ENCODE results near the gene TBC1D14. TPM values are rescaled to one million over a fixed set of nuclear protein-coding genes. Genes with fewer than 3 reads are reported as not detected.

The TBC1D14 gene
- total and polyA plus RNA-seq, 2 of the 4 experiments (the other 2 are of a cell fraction) = 31.7 to 40.7 TPM

DNA sequence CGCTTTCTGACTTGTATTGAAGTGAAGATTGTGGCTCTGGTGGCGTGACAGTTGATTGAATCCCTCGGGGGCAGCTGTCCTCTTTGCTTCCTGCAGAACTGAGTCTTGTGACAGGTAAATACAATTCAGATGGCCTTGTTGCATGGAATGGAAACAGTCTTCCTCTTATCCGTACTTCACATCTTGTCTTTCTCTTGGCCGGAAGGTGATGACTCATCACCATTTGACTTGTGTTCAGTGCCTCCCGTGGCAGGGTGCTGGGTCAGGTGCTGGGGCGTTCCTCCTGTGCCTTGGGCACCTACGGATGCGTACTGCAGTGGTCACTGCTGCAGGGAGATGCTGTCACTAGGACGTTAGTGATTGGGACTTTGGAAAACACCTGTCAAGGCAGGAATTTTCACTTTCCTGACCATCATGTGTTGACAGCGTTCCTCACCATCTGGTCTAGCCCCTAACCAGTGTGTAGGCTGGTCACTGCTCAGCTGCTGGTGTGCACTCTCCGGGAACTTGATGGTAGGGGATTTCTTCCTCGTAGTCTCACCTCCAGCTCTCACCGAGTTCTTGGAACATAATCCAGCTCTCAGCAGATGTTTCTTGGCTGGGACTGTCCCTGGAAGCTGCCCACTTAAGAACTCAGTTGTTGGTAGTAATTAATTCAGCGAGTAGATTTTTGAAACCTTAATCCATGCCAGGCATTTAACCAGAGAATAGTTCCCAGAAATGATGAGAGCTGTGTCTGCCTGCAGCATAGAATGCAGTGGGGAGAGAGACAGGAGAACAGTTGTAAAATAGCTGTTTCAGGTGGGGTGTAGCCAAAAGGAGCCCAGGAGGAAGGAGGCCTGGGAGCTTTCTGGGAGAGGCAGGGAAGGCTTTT, 7.2 kb downstream of the TBC1D14 start:
- H3K14ac ChIP-seq (replicated peaks; ENCODE audit: low read depth, low read length) = no peak overlapping the region
- H2BK15ac ChIP-seq (ENCODE audit: low read depth, low read length) = no peak overlapping the region
- H2BK5ac ChIP-seq (ENCODE audit: low read depth, low read length, poor library complexity, severe bottlenecking) = no peak overlapping the region
- no peak overlapping the region for H2AK5ac ChIP-seq (ENCODE audit: low read depth, low read length)
- BruUV-seq (replicated peaks) = no TSS peak
- H3K9me3 ChIP-seq (ENCODE audit: control insufficient read depth, insufficient read depth, low read length) = no peaks in the 10 kb centered on the region
- H2BK120ac ChIP-seq (ENCODE audit: low read depth, low read length) = no peak overlapping the region
- H3K79me1 ChIP-seq (ENCODE audit: low read depth in 1 of 2, low read length in 2 of 2) = peaks cover 37 to 40% of the 10 kb centered on the region in 2 experiments
- H3K4me3 ChIP-seq (ENCODE audit: insufficient read depth, low read depth, low read length) = no peak overlapping the region
- WGBS, 2 experiments (ENCODE audit: extremely low coverage in 2 of 2, insufficient read length in 1 of 2) = 78% methylated on average over 3 of the region's 15 CpGs; no CpG with 5 or more reads in 1 of the 2 experiments
- H3K27ac ChIP-seq (ENCODE audit: insufficient read depth, low read length) = no peak overlapping the region
- H4K8ac ChIP-seq (ENCODE audit: low read depth in 2 of 2, low read length in 2 of 2) = no peak overlapping the region; a peak in 1 of 4 replicates
- no peak for DNase-seq
- H3K27me3 ChIP-seq (ENCODE audit: control insufficient read depth, insufficient read depth, low read length) = no peaks in the 10 kb centered on the region
- no peak overlapping the region for H4K91ac ChIP-seq (ENCODE audit: insufficient read depth, low read depth, low read length)
- POLR2A ChIA-PET (ENCODE audit: unreplicated experiment) = no interaction called here
- dilution Hi-C loops (cut with HindIII; ENCODE audit: low sequenced_read_pairs, unreplicated experiment) = no loop called here
- peaks cover 9% of the 10 kb centered on the region; the same call in 1 of the 2 replicates for H3K4me1 ChIP-seq (ENCODE audit: control insufficient read depth, insufficient read depth, low read length)
- no peaks in the 10 kb centered on the region for H3K36me3 ChIP-seq (ENCODE audit: control insufficient read depth, insufficient read depth, low read length)
- H2AK9ac ChIP-seq (replicated peaks; ENCODE audit: low read depth, low read length, poor library complexity) = no peak overlapping the region
- peaks cover 8% of the 10 kb centered on the region; the same call in 1 of the 2 replicates for H3K9me1 ChIP-seq (ENCODE audit: insufficient read depth, low read length)
- H2BK20ac ChIP-seq (ENCODE audit: low read depth, low read length) = no peak overlapping the region
- H3K56ac ChIP-seq (ENCODE audit: extremely low read depth, insufficient read depth, low read length) = no peak overlapping the region
- intact Hi-C loops (cut with micrococcal nuclease) = no loop called here
- H3K4me2 ChIP-seq (ENCODE audit: low read depth, low read length) = no peak overlapping the region; the same call in 1 of the 2 replicates
- no peak overlapping the region for H3K4ac ChIP-seq (ENCODE audit: low read depth, low read length)
- no peak overlapping the region for H3K9ac ChIP-seq (ENCODE audit: low read depth, low read length)
- no peak overlapping the region for H3K23ac ChIP-seq (ENCODE audit: low read depth, low read length)
- H4K20me1 ChIP-seq (ENCODE audit: insufficient read depth, low read length) = peaks cover 26% of the 10 kb centered on the region
- in situ Hi-C loops (cut with MboI; ENCODE audit: low sequenced_read_pairs) = no loop called here
- ATAC-seq (ENCODE audit: low read depth) = no peak; the same call in 1 of the 2 replicates
- H2AFZ ChIP-seq (replicated peaks; ENCODE audit: low read length, poor library complexity) = no peak overlapping the region
- CTCF ChIA-PET = interaction anchor here (0.9 to 1.3 kb wide), 2 partner anchors 49 to 126 kb away, joined by 3 read pairs; a partner anchor contains a TSS
- no peak for TF ChIP-seq SMC3 (IDR thresholded peaks at IDR 0.05; ENCODE audit: low read depth, low read length)
- TF ChIP-seq FOS (IDR thresholded peaks at IDR 0.05; ENCODE audit: low read depth, low read length) = peak; percentile 70
- no peak overlapping the region for H4K5ac ChIP-seq (ENCODE audit: low read depth, low read length)
- H3K18ac ChIP-seq (ENCODE audit: low read depth, low read length) = no peak overlapping the region
